H9 (cell line): ENCODE measurements around the gene PAK1. TPM values are rescaled to one million over a fixed set of nuclear protein-coding genes. Genes with fewer than 3 reads are reported as not detected.

Experiments used
- DNase-seq: peaks from one replicate; pipeline ENCODE4 v3.0.0-alpha.2; 2017
- H2AFZ ChIP-seq: one replicate; pipeline ENCODE4 v1.6.1; 2013; ENCODE audit warnings: mild to moderate bottlenecking, low read length, control low read depth, moderate library complexity
- H2AK5ac ChIP-seq: 2 replicates; pipeline ENCODE4 v1.6.1; 2013; ENCODE audit warnings: low read length, control low read depth, mixed read lengths; ENCODE audit not compliant: insufficient read length
- H2BK120ac ChIP-seq: one replicate; pipeline ENCODE4 v1.6.1; 2013; ENCODE audit warnings: low read depth, mild to moderate bottlenecking, low read length, control low read depth, inconsistent platforms; ENCODE audit not compliant: poor library complexity, severe bottlenecking
- H2BK12ac ChIP-seq: 2 replicates; pipeline ENCODE4 v1.6.1; 2013; ENCODE audit warnings: low read length, control low read depth, mixed read lengths, low read depth; ENCODE audit not compliant: insufficient read length
- H2BK15ac ChIP-seq: 2 replicates; pipeline ENCODE4 v1.6.1; 2013; ENCODE audit warnings: low read depth, low read length, control low read depth
- H2BK20ac ChIP-seq: one replicate; pipeline ENCODE4 v1.6.1; 2013; ENCODE audit warnings: low read depth, mild to moderate bottlenecking, low read length, control low read depth, inconsistent platforms; ENCODE audit not compliant: poor library complexity, severe bottlenecking
- H2BK5ac ChIP-seq: 2 replicates; pipeline ENCODE4 v1.6.1; 2013; ENCODE audit warnings: low read length, control low read depth, mixed read lengths; ENCODE audit not compliant: insufficient read length
- H3K14ac ChIP-seq: 2 replicates; pipeline ENCODE4 v1.6.1; 2013; ENCODE audit warnings: low read length, control low read depth; ENCODE audit not compliant: insufficient read depth
- H3K18ac ChIP-seq: 2 replicates; pipeline ENCODE4 v1.6.1; 2013; ENCODE audit warnings: low read depth, mild to moderate bottlenecking, mixed read lengths, low read length, control low read depth; ENCODE audit not compliant: insufficient read length
- H3K23ac ChIP-seq: 2 replicates; pipeline ENCODE4 v1.6.1; 2013; ENCODE audit warnings: low read length, control low read depth, mixed read lengths, low read depth; ENCODE audit not compliant: insufficient read length
- H3K23me2 ChIP-seq: 2 replicates; pipeline ENCODE4 v1.6.1; 2013; ENCODE audit warnings: low read depth, mild to moderate bottlenecking, mixed read lengths, low read length, control low read depth; ENCODE audit not compliant: insufficient read length, poor library complexity, severe bottlenecking
- H3K27ac ChIP-seq: 2 replicates; pipeline ENCODE4 v1.5.1; 2013; ENCODE audit warnings: low read length, control low read depth, mixed read lengths, low read depth; ENCODE audit not compliant: insufficient read length
- H3K27me3 ChIP-seq: 2 replicates; pipeline ENCODE4 v1.6.1; 2013; ENCODE audit warnings: low read length, control low read depth, inconsistent platforms; ENCODE audit not compliant: insufficient read depth
- H3K4ac ChIP-seq: 2 replicates; pipeline ENCODE4 v1.6.1; 2013; ENCODE audit warnings: low read depth, mild to moderate bottlenecking, control low read depth, inconsistent platforms, low read length, moderate library complexity
- H3K4me1 ChIP-seq: 2 replicates; pipeline ENCODE4 v1.6.1; 2013; ENCODE audit warnings: low read length, control low read depth, inconsistent platforms; ENCODE audit not compliant: insufficient read depth
- H3K4me2 ChIP-seq: 2 replicates; pipeline ENCODE4 v1.6.1; 2013; ENCODE audit warnings: low read length, control low read depth, mixed read lengths; ENCODE audit not compliant: insufficient read length, insufficient read depth
- H3K56ac ChIP-seq: 2 replicates; pipeline ENCODE4 v1.6.1; 2013; ENCODE audit warnings: low read depth, mild to moderate bottlenecking, mixed read lengths, low read length, control low read depth; ENCODE audit not compliant: insufficient read length
- H3K79me1 ChIP-seq: 2 replicates; pipeline ENCODE4 v1.6.1; 2013; ENCODE audit warnings: low read depth, mild to moderate bottlenecking, moderate library complexity, low read length, control low read depth, inconsistent platforms; ENCODE audit not compliant: insufficient read depth, poor library complexity, severe bottlenecking
- H3K79me2 ChIP-seq: 2 replicates; pipeline ENCODE4 v1.6.1; 2013; ENCODE audit warnings: low read length, control low read depth, inconsistent platforms; ENCODE audit not compliant: insufficient read depth
- H3K9ac ChIP-seq: 2 replicates; pipeline ENCODE4 v1.6.1; 2013; ENCODE audit warnings: low read length, control low read depth, mixed read lengths; ENCODE audit not compliant: insufficient read length; ENCODE audit errors: extremely low read depth
- H3K9me3 ChIP-seq: one replicate; pipeline ENCODE4 v1.6.1; 2013; ENCODE audit warnings: low read depth, low read length, inconsistent platforms; ENCODE audit not compliant: control insufficient read depth
- H3T11ph ChIP-seq: one replicate; pipeline ENCODE4 v1.6.1; 2013; ENCODE audit warnings: mild to moderate bottlenecking, low read length, control low read depth, inconsistent platforms
- H4K20me1 ChIP-seq: one replicate; pipeline ENCODE4 v1.6.1; 2013; ENCODE audit not compliant: control insufficient read depth, insufficient read length, insufficient read depth
- H4K5ac ChIP-seq: 2 replicates; pipeline ENCODE4 v1.6.1; 2013; ENCODE audit warnings: low read depth, mild to moderate bottlenecking, mixed read lengths, low read length, control low read depth; ENCODE audit not compliant: insufficient read length
- H4K8ac ChIP-seq: replicated peaks from 2 replicates; pipeline ENCODE4 v1.6.1; 2013; ENCODE audit warnings: low read length, control low read depth, mixed read lengths, low read depth; ENCODE audit not compliant: insufficient read length
- H4K91ac ChIP-seq: 2 replicates; pipeline ENCODE4 v1.6.1; 2013; ENCODE audit warnings: low read depth, mild to moderate bottlenecking, moderate library complexity, mixed read lengths, low read length, control low read depth; ENCODE audit not compliant: insufficient read length
- H3K27ac Mint-ChIP-seq, 3 experiments: 2 replicates in 2 of 3; 3 replicates in 1 of 3; pipeline ENCODE4 v1.8.0; 2020 to 2021; ENCODE audit warnings: mixed read lengths in 3 of 3, mild to moderate bottlenecking in 1 of 3, moderate library complexity in 1 of 3
- H3K27me3 Mint-ChIP-seq: 2 replicates; pipeline ENCODE4 v1.8.0; 2021; ENCODE audit warnings: low read depth, mild to moderate bottlenecking, moderate library complexity, mixed read lengths
- H3K36me3 Mint-ChIP-seq, 3 experiments: 2 replicates in 2 of 3; 3 replicates in 1 of 3; pipeline ENCODE4 v1.8.0; 2020 to 2021; ENCODE audit warnings: low read depth in 3 of 3, mixed read lengths in 3 of 3; ENCODE audit not compliant: insufficient read depth in 1 of 3
- H3K4me1 Mint-ChIP-seq, 2 experiments: 2 replicates each; pipeline ENCODE4 v1.8.0; 2020; ENCODE audit warnings: mixed read lengths in 2 of 2
- H3K4me3 Mint-ChIP-seq, 2 experiments: 2 replicates in 1 of 2; 3 replicates in 1 of 2; pipeline ENCODE4 v1.8.0; 2020 to 2021; ENCODE audit warnings: mild to moderate bottlenecking in 2 of 2, mixed read lengths in 2 of 2, moderate library complexity in 1 of 2
- H3K9me3 Mint-ChIP-seq, 2 experiments: 2 replicates in 1 of 2; 3 replicates in 1 of 2; pipeline ENCODE4 v1.8.0; 2020; ENCODE audit warnings: mild to moderate bottlenecking in 2 of 2, mixed read lengths in 2 of 2, moderate library complexity in 1 of 2
- CTCF ChIP-seq: fragments of 200-600 bp; sonication (generic); conservative IDR thresholded peaks from 3 replicates; pipeline ENCODE4 v1.8.0; 2021; ENCODE audit warnings: antibody characterized with exemption, mild to moderate bottlenecking
- WGBS: extraction: QIAGEN DNeasy Blood & Tissue Kit; methylation state at CpG from one replicate; pipeline ENCODE4 v1.1.7; 2013; ENCODE audit warnings: missing lambda C conversion rate, low lambda C conversion rate, mixed read lengths; ENCODE audit not compliant: insufficient read length; ENCODE audit errors: extremely low coverage; 5-methylcytosine and 5-hydroxymethylcytosine counted together
- total RNA-seq: library from RNA; stranded (reverse); gene quantifications from 2 replicates; pipeline ENCODE4 v1.2.1, GENCODE V29; 2021

PAK1 gene
- total RNA-seq, 1 experiment from 2014 or later = 122 TPM

- no peak overlapping the region for H2BK12ac ChIP-seq
- peak overlapping the region in 2 of 3 experiments; percentile 4 to 85; a peak in 4 of 7 replicates for H3K27ac Mint-ChIP-seq
- no peak overlapping the region for H3T11ph ChIP-seq
- H3K27ac ChIP-seq = no peak overlapping the region
- no peaks in the 10 kb centered on the region for H3K9me3 ChIP-seq
- no peak overlapping the region for H3K9ac ChIP-seq
- peaks cover 9% of the 10 kb centered on the region; the same call in 1 of the 2 replicates for H3K4me1 ChIP-seq
- H3K23ac ChIP-seq = no peak overlapping the region
- peaks cover 14% of the 10 kb centered on the region; the same call in 1 of the 2 replicates for H3K79me2 ChIP-seq
- peaks cover 3 to 9% (median 7%) of the 10 kb centered on the region in 3 experiments; a peak in 5 of 7 replicates for H3K36me3 Mint-ChIP-seq
- H4K91ac ChIP-seq = no peak overlapping the region
- H3K14ac ChIP-seq = no peak overlapping the region
- H3K56ac ChIP-seq = no peak overlapping the region
- H3K27me3 Mint-ChIP-seq = no peaks in the 10 kb centered on the region
- H3K79me1 ChIP-seq = peaks cover 7% of the 10 kb centered on the region
- no peaks in the 10 kb centered on the region for H3K23me2 ChIP-seq
- no peak overlapping the region for H3K4ac ChIP-seq
- no peaks in the 10 kb centered on the region for H4K20me1 ChIP-seq
- no peak overlapping the region for H4K8ac ChIP-seq
- peak overlapping the region; percentile 22 for H2AK5ac ChIP-seq
- no peaks in the 10 kb centered on the region for H3K9me3 Mint-ChIP-seq
- no peak overlapping the region for H2AFZ ChIP-seq
- H2BK5ac ChIP-seq = no peak overlapping the region
- TF ChIP-seq CTCF = no peak
- H3K27me3 ChIP-seq = no peaks in the 10 kb centered on the region
- no peak overlapping the region for H2BK15ac ChIP-seq
- no peak overlapping the region for H3K4me2 ChIP-seq
- no peak overlapping the region for H4K5ac ChIP-seq
- H2BK120ac ChIP-seq = no peak overlapping the region
- H2BK20ac ChIP-seq = no peak overlapping the region
- WGBS = no CpG with 5 or more reads among the region's 2 CpGs
- DNase-seq = no peak
- H3K18ac ChIP-seq = no peak overlapping the region
- peaks cover 54 to 62% of the 10 kb centered on the region in 2 experiments for H3K4me1 Mint-ChIP-seq
- H3K4me3 Mint-ChIP-seq = no peak overlapping the region; a peak in 1 of 5 replicates
Observed at GRCh38 chr11:77448269-77448668, 25.6 kb downstream of the PAK1 start.
